HG03558 (cell line): Measurements from ENCODE around the gene PMM2.
"Not testable (repeated sequence)": the region's sequence is repeated elsewhere in the genome, so short reads cannot be mapped to it uniquely, and the experiment has no call there.

Experiments
- ATAC-seq: cut with Tn5 transposase; IDR thresholded peaks from one replicate; pipeline ENCODE4 v1.9.1; 2021; ENCODE audit warnings: moderate number of reproducible peaks; ENCODE audit not compliant: unreplicated experiment; ENCODE audit errors: extremely low read depth

PMM2 gene

DNA sequence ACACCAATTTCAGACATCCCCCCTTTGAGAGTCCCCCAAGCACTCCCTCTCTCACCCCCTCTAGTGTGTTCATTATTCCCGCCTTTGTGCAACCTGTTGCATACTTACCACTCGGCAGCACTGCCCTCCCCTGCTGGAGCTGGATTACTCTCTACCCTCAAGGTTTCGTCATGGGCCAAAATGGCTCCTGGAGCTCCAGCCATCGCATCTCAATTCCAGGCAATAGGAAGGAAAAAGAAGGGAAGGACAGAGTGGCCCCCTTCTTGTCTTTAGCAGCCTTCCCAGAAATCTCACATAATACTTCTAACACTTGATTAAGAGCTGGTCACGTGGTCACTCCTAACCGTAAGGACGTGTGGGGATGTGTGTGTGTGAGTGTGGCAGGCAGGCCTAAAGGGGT is 20.4 kb upstream of the PMM2 start:
- no peak for ATAC-seq

DNA sequence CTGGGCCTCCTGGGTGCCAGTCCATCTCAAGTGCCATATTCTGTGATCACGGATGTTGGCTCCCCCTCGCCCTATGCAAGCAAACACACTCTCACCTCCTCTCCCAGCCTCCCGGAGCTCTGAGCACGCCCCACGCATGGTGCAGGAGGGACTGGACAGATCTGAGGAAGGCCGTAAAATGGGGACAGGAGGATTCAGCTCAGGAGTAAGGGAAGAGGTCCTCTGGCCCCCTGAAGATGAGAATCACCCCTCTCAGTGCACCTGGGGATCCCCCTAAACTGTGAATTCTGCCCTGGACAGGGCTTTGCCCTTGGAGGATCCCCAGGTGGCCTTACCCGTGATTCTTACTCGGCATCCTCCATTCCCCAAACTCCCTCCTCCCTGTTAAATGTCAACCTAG is 15.8 kb upstream of the PMM2 start:
- no peak for ATAC-seq

- no peak for ATAC-seq
Observed at GRCh38 chr16:8782673-8783072, 15.0 kb upstream of the PMM2 start.

DNA sequence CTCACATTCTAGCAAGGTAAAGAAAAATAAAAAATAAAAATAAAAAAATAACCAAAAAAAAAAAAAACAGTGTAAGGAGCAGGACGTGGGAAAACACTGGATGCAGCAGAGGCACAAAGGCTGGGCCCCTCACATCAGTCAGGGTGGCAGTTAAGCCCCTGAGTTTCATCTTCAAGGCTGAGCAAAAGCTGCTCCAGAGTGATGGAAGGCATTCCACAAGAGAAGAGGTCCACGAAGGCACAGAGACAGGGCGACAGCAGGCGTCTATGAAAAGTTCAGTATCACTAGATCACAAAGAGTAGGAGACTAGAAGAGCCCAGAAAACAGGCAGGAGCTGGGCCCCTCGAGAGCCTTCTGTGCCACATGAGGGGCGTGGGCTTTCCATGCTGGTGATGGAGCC is 12.2 kb upstream of the PMM2 start:
- no peak for ATAC-seq

DNA sequence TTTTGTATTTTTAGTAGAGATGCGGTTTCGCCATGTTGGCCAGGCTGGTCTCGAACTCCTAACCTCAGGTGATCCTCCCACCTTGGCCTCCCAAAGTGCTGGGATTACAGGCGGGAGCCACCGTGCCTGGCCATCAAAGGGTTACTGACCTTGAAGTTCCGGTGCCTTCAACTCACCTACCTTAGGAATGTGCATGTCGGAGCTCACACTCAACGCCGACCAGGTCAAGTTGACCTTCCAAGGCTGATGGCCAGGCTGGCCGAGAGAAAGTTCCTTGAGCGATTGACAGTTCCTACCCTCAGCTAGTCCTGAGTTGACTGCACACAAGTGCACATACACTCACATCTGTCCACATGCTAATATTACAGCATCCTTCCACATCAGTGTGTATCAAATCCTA is 11.3 kb upstream of the PMM2 start:
- ATAC-seq: not testable (repeated sequence)

DNA sequence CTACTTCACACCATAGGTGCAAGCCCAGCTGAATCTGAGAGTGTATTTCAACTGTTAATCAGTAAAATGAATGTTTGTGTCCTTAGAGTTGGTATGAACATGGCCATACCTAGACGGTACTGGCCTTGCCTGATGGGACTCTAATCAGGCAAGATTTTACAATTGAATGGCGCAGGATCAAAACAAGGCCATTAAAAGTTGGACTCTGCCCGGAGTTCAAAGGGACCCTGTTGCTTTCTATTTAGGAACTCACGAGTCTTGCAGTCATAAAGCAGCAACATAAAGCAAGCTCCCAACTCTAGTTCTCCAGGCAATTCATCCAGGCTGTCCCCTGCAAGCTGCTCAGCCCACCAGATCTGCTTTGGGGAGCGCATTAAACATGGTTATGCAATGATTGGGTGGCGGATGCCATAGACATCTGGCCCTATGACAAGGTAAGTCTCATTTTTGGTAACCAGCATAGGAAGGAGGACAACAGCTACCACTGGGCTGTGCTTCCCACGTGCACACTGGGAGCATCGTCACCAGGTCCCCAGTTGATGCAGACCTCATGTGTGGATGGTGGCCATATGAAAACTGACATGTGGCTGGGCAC is 9.0 kb upstream of the PMM2 start:
- no peak for ATAC-seq

GRCh38 chr16:8795091-8795490 is 2.5 kb upstream of the PMM2 start:
- no peak for ATAC-seq

DNA sequence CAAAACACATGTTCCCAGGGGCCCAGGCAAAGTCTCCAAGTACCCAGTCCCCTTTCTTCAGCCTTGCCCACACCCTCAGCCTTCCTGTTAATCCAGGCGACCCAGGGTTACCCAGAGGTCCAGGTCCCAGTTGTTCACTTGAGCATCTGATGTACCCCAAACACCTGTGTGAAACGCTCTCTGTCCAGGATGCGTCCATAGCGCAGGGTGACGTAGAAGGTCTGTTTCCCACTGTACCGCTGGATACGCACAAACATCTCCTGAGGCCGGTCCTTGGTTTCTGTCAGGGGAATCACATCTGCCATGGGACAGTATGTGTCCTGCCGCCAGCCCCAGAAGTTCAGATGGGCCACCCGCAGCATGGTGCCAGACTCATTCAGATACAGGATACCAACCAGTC is 1.8 kb upstream of the PMM2 start:
- no peak for ATAC-seq

DNA sequence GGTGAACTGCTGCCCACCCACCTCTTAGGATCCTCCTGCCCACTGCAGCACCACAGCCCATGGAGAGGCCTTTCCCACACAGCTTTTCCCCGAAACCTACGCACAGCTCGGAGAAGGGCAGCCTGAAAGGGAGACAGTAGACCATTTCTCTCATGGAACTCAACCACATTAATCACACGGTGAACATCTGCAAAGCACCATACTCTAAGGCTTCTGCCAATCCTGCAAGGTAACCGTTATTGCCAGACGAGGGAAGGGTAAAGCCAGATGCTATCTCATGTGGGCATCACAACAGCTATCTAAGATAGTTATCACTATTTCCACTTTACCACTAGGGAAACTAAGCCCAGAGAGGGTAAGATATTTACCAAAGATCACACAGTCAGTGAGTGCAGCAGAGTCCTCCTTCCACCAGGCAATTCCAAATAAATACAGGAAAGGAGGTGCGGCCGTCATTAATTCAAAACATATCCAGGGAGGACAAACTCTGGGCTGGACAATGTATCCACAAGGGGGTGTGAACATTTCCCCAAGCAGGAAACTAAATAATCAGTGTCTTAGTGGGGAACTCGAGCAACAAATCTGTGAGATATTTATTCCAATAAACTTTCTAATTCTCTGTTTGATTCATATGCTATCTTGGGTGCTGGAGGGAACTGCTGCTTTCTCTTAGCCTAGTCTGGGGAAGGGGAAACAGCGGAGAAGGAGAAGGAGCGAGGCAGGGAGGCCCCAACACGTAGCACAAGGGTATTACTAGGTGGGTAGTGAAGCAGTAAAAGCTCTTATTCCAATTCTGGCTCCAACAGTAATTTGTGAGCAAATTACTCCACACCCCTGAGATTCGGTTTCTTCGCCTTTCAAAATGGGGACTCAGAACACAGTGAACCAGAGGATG is 923 bp upstream of the PMM2 start:
- no peak for ATAC-seq

GRCh38 chr16:8798174-8798527 is 512 bp downstream of the PMM2 start:
- no peak for ATAC-seq

GRCh38 chr16:8798535-8799157 is 1.0 kb downstream of the PMM2 start:
- no peak for ATAC-seq

GRCh38 chr16:8801701-8802100 is 4.1 kb downstream of the PMM2 start:
- no peak for ATAC-seq

- not testable (repeated sequence) for ATAC-seq
Observed at GRCh38 chr16:8803733-8804132, 6.1 kb downstream of the PMM2 start.

DNA sequence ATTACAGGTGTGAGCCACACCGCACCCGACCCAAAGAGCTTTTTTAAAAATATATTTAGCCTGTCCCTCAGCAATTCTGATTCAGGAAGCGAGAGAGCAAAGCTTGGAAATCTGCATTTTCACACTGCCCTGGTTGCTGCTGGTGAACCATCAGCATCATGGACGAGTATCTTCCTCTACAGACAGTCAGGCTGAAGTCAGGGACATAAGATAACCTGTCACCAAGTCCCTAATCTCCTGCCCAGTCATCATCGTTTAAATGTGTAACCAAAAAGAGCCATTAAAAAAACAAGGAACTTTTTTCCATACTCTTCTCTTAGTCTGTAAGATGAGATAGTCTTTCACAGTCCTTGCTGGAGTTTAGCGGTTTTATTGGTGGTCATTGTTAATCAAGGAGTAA is 6.7 kb downstream of the PMM2 start:
- ATAC-seq: no peak

DNA sequence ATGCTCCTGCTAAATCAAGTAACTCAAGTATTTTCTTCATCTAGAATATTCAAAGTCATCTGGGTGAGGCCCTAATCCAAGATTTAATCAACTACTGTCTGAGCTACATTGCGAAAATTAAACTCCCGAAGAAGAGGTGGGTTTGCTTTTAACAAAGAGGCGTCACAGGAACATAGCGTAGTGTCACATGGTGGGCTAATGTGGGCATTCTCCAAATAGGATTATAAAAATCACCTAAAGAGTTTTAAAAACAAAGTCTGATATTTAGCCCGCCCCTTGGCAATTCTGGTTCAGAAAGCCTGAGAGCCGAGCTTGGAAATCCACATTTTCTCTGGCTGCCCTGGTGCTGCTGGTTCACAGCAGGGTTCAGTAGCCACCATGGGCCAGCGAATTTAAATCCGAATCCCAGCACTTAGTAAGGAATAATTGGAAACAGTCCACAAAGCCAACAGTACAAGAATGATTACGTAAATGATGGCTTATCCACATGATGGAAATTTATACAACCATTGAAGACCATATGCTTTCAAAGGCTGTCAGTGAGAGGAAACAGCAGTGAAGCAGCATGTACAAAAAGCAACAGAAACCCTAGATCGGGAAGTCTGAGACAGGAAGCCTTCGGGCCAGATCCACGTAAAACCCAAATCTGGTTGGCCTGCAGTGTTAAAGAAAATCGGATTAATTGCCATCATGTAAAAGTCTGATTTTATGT is 8.8 kb downstream of the PMM2 start:
- ATAC-seq: no peak

DNA sequence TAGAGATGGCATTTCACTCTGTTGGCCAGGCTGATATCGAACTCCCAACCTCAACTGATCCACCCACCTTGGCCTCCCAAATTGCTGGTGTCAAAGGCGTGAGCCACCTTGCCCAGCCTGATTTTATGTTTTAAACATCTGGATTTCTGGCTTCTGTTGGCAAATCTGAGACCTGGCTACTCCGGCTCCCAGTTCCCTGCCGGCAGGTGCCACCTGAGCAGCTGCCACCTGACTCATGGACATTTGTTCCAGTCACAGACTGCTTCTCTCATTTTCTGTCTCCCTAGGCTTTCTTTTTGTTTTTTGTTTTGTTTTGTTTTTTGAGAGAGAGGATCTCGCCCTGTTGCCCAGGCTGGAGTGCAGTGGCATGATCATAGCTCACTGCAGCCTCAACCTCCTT is 9.6 kb downstream of the PMM2 start:
- no peak for ATAC-seq

DNA sequence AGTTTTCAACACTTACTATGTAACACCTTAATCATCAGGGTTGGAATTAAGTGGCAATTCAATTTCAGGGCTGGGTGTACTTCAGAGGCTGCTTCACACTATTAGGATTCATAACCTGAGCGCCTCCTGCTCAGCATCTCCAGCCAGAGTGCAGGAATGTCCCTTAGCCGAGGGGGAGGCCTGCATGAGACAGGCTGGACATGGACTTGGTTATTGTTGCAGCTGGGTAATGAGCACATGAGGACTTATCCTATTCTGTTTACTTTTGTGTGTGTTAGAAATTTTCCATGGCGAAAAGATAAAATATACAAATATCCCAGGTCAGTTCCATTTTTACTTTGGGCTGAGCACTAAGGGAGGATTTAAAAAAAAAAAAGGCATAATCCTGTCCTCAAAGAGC is 10.4 kb downstream of the PMM2 start:
- ATAC-seq: no peak

GRCh38 chr16:8808613-8809353 is 11.1 kb downstream of the PMM2 start:
- no peak for ATAC-seq

DNA sequence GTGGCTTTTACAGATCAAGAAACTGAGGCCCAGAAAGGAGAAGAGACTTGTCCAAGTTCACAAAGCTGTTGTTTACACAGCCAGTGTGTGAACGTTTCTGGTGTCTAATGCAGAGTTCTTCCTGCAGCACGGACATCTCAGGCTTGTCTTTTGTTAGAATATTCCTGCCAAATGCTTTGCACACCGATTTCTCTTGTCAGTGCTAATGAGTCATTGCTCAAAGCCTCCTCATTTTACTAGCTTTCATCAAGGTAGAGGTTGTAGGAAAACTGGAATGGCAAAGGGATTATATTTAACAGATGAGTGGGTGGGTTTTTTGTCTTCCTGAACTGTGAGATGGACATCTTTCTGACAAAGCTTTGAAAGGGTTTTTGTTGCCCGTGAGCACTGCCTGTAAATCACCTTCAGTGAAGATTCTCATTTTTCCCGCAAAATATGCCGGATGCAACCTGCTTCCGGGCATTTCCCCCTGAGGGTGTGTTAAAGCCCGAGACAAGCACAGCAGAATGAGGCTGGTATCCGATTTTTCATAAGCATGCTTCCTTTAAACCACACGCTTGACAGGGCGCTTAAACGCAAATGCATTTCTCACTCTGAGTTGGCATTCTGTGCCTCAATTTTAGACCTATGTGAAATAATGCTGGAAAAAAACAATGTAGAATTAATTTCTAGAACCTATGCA is 14.7 kb downstream of the PMM2 start:
- no peak for ATAC-seq
